ENCODE measurements around the gene IGFBP2. TPM values are rescaled to one million over a fixed set of nuclear protein-coding genes. Genes with fewer than 3 reads are reported as not detected.

IGFBP2 gene
- total RNA-seq, 6 experiments from 2014 or later = 0.28 to 0.40 TPM; not detected in 4

DNA sequence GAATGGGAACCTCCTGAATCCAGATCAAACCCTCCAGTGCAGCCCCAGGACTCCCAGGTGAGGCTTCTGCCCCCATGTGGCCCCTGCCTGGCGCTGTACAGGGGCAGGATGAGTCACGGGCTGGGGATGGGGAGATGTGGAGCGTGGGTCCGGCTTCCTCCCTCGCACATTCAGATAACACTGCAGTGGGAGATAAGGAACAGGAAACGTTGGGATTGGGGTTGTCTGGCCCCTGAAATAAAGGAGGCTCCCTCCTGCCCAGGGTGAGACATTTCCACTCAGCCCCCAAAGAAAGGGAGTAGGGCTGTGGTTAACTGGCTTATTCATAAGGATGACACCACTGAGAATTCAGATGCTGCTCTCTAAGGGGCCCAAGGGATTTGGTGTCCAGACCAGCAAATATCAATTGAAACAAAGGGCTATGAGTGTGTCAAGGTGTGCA is 31.4 kb downstream of the IGFBP2 start:
- peaks cover 20% of the 10 kb centered on the region for H3K27me3 Mint-ChIP-seq (ENCODE audit: insufficient read depth)
- H3K9me3 Mint-ChIP-seq = no peaks in the 10 kb centered on the region
- no peak for DNase-seq
- H3K4me3 Mint-ChIP-seq = no peak overlapping the region
- no peaks in the 10 kb centered on the region for H3K4me1 Mint-ChIP-seq (ENCODE audit: low read depth)
- no peak overlapping the region for H3K27ac Mint-ChIP-seq
- H3K36me3 Mint-ChIP-seq (ENCODE audit: low read depth) = no peaks in the 10 kb centered on the region
- TF ChIP-seq, protein P1, sequence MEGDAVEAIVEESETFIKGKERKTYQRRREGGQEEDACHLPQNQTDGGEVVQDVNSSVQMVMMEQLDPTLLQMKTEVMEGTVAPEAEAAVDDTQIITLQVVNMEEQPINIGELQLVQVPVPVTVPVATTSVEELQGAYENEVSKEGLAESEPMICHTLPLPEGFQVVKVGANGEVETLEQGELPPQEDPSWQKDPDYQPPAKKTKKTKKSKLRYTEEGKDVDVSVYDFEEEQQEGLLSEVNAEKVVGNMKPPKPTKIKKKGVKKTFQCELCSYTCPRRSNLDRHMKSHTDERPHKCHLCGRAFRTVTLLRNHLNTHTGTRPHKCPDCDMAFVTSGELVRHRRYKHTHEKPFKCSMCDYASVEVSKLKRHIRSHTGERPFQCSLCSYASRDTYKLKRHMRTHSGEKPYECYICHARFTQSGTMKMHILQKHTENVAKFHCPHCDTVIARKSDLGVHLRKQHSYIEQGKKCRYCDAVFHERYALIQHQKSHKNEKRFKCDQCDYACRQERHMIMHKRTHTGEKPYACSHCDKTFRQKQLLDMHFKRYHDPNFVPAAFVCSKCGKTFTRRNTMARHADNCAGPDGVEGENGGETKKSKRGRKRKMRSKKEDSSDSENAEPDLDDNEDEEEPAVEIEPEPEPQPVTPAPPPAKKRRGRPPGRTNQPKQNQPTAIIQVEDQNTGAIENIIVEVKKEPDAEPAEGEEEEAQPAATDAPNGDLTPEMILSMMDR (IDR thresholded peaks at IDR 0.05) = peak; percentile 26

DNA sequence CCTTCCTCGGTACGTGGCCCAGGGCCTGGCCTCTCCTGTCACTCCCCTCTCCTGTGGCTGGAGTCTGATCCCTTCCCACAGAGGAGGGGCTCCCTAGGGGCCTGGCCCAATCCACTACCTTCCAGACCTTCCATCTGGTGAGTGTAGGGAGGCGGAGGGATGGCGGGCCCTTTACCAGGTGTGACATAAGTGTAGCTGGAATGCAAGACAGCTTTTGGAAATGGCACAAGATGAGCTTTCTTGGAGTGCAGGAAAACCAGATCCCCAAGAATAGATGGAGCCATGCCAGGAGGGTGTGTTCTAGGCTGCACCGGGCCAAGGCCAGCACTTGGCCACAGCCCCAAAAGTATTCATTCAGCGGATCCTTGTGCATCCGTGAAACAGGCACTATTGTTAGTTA is 32.0 kb downstream of the IGFBP2 start:
- no peaks in the 10 kb centered on the region for H3K4me1 Mint-ChIP-seq (ENCODE audit: low read depth)
- TF ChIP-seq, protein P1 (IDR thresholded peaks at IDR 0.05) = no peak
- no peaks in the 10 kb centered on the region for H3K9me3 Mint-ChIP-seq
- H3K27ac Mint-ChIP-seq = no peak overlapping the region
- H3K4me3 Mint-ChIP-seq = no peak overlapping the region
- H3K27me3 Mint-ChIP-seq (ENCODE audit: insufficient read depth) = peaks cover 26% of the 10 kb centered on the region
- H3K36me3 Mint-ChIP-seq (ENCODE audit: low read depth) = no peaks in the 10 kb centered on the region
- no peak for DNase-seq

DNA sequence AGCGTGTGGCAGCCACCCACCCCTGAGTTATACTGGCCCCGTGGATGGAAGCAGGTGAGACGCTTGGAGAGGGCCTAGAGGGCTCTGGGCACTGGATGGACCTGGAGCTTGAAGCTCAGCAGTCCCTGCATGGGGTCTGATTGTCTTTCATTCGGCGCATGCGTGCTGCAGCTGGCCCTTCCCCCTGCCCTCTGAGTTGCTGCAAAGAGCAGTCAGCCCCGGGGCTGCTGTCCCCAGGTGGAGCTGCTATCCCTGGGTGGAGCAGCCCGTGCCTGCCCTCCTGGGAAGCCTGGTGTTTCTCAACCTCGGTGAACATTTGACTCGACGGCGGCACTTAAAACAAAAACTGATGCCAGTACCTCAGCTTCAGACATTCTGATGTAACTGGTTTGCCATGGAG is 32.5 kb downstream of the IGFBP2 start:
- no peaks in the 10 kb centered on the region for H3K4me1 Mint-ChIP-seq (ENCODE audit: low read depth)
- H3K27me3 Mint-ChIP-seq (ENCODE audit: insufficient read depth) = peaks cover 27% of the 10 kb centered on the region
- TF ChIP-seq, protein P1 (IDR thresholded peaks at IDR 0.05) = no peak
- no peaks in the 10 kb centered on the region for H3K9me3 Mint-ChIP-seq
- H3K36me3 Mint-ChIP-seq (ENCODE audit: low read depth) = no peaks in the 10 kb centered on the region
- no peak overlapping the region for H3K27ac Mint-ChIP-seq
- H3K4me3 Mint-ChIP-seq = no peak overlapping the region
- DNase-seq = no peak

DNA sequence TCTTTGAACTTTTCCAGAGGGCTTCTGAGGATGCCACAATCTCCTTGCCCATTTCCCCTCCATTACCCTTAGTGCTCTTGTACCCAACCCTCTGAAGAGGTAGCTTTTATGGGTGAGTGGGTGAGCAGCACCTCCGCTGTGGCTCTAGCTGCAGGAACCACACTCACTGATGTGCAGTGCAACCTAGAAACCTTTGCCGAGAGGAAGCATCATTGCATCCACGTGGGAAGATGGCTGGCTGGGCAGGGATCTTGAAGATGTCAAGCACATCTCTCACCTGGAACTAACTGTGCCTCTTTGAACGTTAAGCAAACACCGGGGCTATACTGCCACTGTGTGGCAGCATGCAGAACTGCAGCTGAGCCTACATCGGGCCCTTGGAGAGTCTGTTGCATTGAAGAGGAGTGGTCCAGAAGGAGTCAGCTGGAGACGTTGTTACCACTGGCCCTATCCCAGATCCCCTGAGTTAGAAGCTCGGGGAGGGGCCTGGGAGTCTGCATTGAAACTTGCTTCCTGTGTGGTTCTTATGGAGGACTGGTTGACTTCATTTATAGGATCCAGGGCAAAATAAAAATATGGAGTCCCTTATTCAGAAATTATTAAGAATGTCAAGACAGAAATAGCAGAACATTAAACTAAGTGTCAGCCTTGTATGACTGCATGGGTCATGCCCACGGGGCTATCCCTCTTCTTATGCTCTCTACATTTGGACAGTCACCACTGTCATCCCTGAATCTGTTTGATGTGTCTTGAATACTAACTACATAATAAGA is 33.4 kb downstream of the IGFBP2 start:
- DNase-seq = peak; percentile 50
- Mint-ChIP-seq H3K27ac (no peak overlapping the region), H3K27me3 (ENCODE audit: insufficient read depth) (peaks cover 35% of the 10 kb centered on the region), H3K9me3 (no peaks in the 10 kb centered on the region), H3K4me1 (ENCODE audit: low read depth) (no peaks in the 10 kb centered on the region), H3K4me3 (no peak overlapping the region), H3K36me3 (ENCODE audit: low read depth) (no peaks in the 10 kb centered on the region)
- TF ChIP-seq, protein P1 (IDR thresholded peaks at IDR 0.05) = peak; percentile 99

DNA sequence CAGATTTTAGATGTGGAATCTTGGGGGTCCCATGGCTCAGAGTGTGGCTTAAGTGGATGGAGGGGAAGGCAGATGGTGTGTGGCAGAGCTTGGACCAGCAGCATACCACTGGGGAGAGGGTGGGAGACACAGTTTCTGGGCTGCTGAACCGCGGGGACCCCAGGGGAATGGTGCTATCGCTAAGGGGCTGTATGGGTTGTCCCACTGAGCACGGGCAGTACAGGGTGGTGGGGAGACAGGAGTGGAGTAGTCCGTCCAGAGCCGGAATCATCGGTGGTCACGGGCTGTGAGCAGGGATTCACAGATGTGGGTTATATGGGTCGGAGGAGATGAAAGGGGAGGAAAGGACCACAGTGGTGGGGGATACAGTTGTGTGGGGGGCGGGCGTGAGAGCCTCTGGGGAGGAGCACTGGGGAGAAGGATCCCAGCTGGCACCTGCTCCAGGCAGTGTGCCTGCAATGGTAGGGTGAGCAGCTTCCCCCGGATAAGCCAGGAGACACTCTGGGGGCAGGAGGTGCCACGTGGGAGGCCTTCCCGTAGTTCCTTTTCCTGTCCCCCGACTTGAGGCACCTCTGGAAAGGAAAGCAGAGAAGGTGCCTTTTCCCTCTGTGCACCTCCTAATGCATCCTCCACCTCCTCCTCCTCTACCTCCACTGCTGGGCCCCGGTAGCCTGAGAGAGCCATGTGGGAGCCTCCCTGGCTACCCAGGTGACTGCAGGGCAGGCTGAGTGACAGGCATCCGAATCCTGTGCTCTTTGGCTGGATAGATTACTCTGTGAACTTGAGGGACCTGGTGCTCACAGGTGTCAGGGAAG is 37.3 kb downstream of the IGFBP2 start:
- no peak for DNase-seq
- Mint-ChIP-seq H3K36me3 (ENCODE audit: low read depth) (no peaks in the 10 kb centered on the region), H3K27ac (no peak overlapping the region), H3K4me1 (ENCODE audit: low read depth) (no peaks in the 10 kb centered on the region), H3K9me3 (no peaks in the 10 kb centered on the region), H3K27me3 (ENCODE audit: insufficient read depth) (peaks cover 37% of the 10 kb centered on the region), H3K4me3 (no peak overlapping the region)
- TF ChIP-seq, protein P1 (IDR thresholded peaks at IDR 0.05) = no peak
